Peyer's patch (tissue), 4 donors: ENCODE data around the gene ZKSCAN7. TPM values are rescaled to one million over a fixed set of nuclear protein-coding genes. Genes with fewer than 3 reads are reported as not detected.
"Not testable (repeated sequence)": the region's sequence is repeated elsewhere in the genome, so short reads cannot be mapped to it uniquely, and the experiment has no call there.

Source experiments
- DNase-seq, 3 donors: peaks; one replicate each; pipeline ENCODE4 v3.0.0-alpha.2; 2017 to 2019
- H3K27ac ChIP-seq, 4 donors: fragments of 200-600 bp; sonication (generic); one replicate each; pipeline ENCODE4 v1.5.1; 2016 to 2019
- H3K27me3 ChIP-seq, 2 donors: fragments of 200-600 bp; sonication (generic); one replicate each; pipeline ENCODE4 v1.5.1; 2019
- H3K36me3 ChIP-seq, 3 donors: fragments of 200-600 bp; sonication (generic); one replicate each; pipeline ENCODE4 v1.5.1; 2016 to 2019
- H3K4me1 ChIP-seq, 4 donors: fragments of 200-600 bp; sonication (generic); one replicate each; pipeline ENCODE4 v1.5.1; 2016 to 2019
- H3K4me3 ChIP-seq, 4 donors: fragments of 200-600 bp; sonication (generic); 1 replicate in 3 of 4; 2 replicates in 1 of 4; pipeline ENCODE4 v1.5.1; 2016 to 2019; ENCODE audit warnings: mild to moderate bottlenecking in 1 of 4
- H3K9me3 ChIP-seq, 4 donors: fragments of 200-600 bp; sonication (generic); one replicate each; pipeline ENCODE4 v1.5.1; 2016 to 2019; ENCODE audit warnings: mild to moderate bottlenecking in 1 of 4
- POLR2A ChIP-seq, 2 donors: fragments of 450-650 bp; IDR thresholded peaks; one replicate each; pipeline ENCODE4 v1.5.1; 2017; ENCODE audit warnings: antibody characterized with exemption in 2 of 2, mild to moderate bottlenecking in 2 of 2, moderate library complexity in 2 of 2
- total RNA-seq, 4 donors: library from RNA; depleted of rRNA; stranded (reverse); fragments of >200 nt; gene quantifications; one replicate each; pipeline ENCODE4 v1.1.0, GENCODE V29; 2016
- TF ChIP-seq, protein P1 (sequence below), 6 experiments: fragments of 450-650 bp in 4 of 6; fragments of 200-600 bp in 2 of 6; sonication (generic) in 1 of 6; IDR thresholded peaks; one replicate each; pipeline ENCODE4 v1.5.1; 2017 to 2019; ENCODE audit warnings: antibody characterized with exemption in 6 of 6, mild to moderate bottlenecking in 3 of 6, moderate library complexity in 1 of 6

The ZKSCAN7 gene
- total RNA-seq, 4 donors from 2014 or later, result 3.2 to 5.8 (median 4.1) TPM

DNA sequence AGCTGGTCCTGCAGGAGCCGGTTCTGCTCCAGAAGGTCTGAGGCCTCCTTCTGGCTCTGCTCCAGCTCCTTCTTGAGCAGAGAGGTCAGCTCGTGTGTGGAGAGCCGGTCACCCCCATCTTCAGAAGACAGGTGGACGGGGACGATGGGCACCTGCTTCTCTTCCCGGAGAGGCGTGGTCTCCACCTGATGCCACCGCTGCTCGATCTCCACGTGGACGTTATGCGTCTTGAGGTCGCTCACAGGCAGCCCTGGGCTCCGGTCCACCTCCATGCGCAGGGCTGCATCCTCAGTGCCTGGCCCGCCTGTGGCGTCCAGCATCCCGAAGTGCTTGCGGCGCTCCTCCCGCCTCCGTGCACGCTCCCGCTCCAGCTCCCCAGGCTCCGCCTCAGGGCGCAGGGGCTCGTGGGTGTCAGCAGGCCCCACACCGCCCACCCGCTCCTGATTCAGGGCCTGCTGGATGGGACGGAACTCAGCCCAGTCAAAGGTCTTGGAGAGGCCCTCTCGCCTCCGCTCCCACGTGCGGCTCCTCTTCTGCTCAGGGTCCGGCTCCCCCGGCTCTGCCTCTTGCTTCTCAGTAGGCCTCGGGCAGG lies 24.0 kb downstream of the ZKSCAN7 start:
- H3K9me3 ChIP-seq, H3K4me3 ChIP-seq: not testable (repeated sequence)

DNA sequence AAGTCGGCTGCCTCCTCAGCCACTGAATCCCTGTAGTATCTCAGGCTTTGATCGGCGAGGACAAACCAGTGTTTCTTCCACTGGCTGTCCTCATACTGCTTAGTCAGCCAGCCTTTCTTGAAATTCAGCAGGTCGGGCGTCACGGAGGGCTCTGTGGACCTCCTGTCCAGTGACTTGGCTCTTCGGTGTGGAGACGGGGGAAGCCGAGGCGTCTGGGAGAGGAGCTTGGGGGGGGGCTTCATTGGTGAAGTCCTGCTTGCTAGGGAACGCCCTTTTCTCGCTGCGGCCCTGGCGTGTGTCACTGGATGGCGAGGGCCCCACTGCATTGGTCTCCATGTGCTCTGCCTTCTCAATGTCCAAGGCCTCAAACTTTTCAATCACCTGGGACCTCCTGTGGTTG lies 24.8 kb downstream of the ZKSCAN7 start:
- H3K27ac ChIP-seq, H3K27me3 ChIP-seq, H3K9me3 ChIP-seq, H3K36me3 ChIP-seq, DNase-seq, H3K4me1 ChIP-seq, H3K4me3 ChIP-seq: not testable (repeated sequence)

More for the DNA sequence above, 24.0 kb downstream of the ZKSCAN7 start:
- not testable (repeated sequence) for H3K4me1 ChIP-seq, H3K27me3 ChIP-seq, H3K27ac ChIP-seq, H3K36me3 ChIP-seq, DNase-seq

DNA sequence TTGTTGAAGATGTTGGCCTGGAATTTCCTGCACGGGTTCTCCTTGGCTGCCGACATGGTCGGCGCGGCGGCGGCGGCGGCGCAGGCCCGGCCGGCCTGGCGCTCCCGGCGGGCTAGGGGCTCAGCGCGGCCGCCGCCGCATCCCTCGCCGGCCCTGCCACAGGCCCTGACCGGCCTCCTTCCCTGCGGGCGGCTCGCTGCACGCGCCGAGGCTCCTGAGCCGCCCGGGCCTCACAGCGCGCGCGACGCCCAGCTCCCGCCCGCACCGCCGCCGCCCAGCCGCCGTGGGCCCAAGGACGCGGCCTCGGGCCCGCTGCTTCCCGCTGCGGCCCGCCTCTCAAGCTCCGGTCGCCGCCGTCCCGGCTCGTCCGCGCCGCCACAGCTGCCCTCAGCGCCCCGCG lies 26.0 kb downstream of the ZKSCAN7 start:
- not testable (repeated sequence) for H3K4me1 ChIP-seq, H3K36me3 ChIP-seq, H3K27ac ChIP-seq, DNase-seq, H3K9me3 ChIP-seq, H3K4me3 ChIP-seq, H3K27me3 ChIP-seq

DNA sequence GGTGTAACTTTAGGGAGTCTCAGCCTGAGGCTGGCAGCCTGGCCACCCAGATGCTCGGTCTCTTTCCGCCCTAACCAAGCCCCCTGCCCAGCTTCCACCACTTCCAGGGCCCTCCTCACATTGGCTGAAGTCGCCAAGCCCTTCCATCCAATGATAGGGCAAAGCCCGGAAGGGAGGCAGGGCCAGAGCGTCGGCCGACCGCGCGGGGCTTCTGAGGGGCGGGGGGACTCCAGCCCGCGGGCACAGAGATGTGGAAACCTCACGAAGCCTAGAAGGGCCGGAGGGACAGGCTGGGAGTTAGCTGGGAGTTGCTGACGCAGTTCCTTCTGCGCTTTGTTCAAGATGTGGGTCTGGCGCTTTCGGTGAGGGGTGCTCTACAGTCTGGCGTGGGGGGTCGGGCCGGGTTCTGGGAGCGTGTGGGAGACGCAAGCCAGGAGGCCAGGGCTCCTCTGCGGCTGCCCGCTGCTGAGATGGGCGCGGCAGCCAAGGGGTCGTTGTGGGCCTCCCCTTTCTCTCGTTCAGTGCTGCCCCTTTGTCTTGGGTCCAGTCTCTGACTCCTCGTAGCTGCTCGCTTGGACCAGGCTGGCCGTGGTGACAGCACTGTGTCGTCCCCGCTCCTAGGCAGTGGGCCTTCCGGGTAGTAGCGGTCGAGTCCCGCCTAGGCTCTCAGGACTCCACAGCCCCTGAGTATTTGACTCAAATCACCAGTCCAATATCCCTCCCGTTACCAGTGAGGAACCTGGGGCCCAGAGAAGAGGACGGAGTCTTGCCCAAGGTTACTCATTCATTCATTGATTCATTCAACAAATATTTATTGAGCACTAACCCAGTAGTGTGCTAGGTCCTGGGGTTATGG lies 29.9 kb downstream of the ZKSCAN7 start, which contains the start of gene ZNF660:
ZNF660 (plus strand) TSS at position 319 of the 856 bp plus-strand sequence. CDS start 9,230 bp downstream, outside the sequence.
- no peak for TF ChIP-seq POLR2A (IDR thresholded peaks at IDR 0.05)
- TF ChIP-seq, protein P1, sequence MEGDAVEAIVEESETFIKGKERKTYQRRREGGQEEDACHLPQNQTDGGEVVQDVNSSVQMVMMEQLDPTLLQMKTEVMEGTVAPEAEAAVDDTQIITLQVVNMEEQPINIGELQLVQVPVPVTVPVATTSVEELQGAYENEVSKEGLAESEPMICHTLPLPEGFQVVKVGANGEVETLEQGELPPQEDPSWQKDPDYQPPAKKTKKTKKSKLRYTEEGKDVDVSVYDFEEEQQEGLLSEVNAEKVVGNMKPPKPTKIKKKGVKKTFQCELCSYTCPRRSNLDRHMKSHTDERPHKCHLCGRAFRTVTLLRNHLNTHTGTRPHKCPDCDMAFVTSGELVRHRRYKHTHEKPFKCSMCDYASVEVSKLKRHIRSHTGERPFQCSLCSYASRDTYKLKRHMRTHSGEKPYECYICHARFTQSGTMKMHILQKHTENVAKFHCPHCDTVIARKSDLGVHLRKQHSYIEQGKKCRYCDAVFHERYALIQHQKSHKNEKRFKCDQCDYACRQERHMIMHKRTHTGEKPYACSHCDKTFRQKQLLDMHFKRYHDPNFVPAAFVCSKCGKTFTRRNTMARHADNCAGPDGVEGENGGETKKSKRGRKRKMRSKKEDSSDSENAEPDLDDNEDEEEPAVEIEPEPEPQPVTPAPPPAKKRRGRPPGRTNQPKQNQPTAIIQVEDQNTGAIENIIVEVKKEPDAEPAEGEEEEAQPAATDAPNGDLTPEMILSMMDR (IDR thresholded peaks at IDR 0.05), result no peak

DNA sequence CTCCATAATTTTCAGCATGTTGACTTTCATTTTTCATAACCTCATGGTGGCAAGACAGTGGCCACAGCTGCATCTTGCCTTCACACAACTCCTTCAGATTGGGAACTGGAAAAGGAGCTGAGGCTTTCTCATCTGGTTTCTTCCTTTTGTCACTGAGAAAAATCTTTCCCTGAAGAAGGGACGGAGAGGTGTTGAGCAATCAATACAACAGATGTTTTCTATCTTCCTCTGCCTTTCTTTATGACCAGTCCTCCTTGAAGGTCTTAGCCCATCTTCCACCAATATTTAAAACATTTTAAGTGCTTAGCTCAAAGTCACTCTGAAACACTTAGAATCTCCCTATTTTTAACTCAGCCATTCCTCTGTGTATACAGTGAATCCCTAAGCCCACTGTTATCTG lies 41.6 kb downstream of the ZKSCAN7 start:
- TF ChIP-seq, protein P1 (IDR thresholded peaks at IDR 0.05), result no peak
- TF ChIP-seq POLR2A (IDR thresholded peaks at IDR 0.05), result no peak
- H3K9me3 ChIP-seq, result peaks cover 0 to 16% (median 5%) of the 10 kb centered on the region in 4 donors
- H3K36me3 ChIP-seq, result peaks cover 0 to 8% (median 0%) of the 10 kb centered on the region in 3 donors
- no peaks in the 10 kb centered on the region for H3K27me3 ChIP-seq
- no peak for DNase-seq
- no peak overlapping the region for H3K4me3 ChIP-seq
- no peak overlapping the region for H3K27ac ChIP-seq
- H3K4me1 ChIP-seq, result no peaks in the 10 kb centered on the region

More for the DNA sequence above, 29.9 kb downstream of the ZKSCAN7 start, which contains the start of gene ZNF660:
- Histone ChIP-seq H3K9me3 (no peaks in the 10 kb centered on the region), H3K27me3 (no peaks in the 10 kb centered on the region), H3K27ac (peak within 1 kb of the TSS in 2 of 4 donors; percentile 64 to 77), H3K4me1 (peaks cover 0 to 8% (median 0%) of the 10 kb centered on the region in 4 donors), H3K36me3 (no peaks in the 10 kb centered on the region), H3K4me3 (peak within 1 kb of the TSS; percentile 37 to 63 (median 42))
- peak in 2 of 3 donors; percentile 49 to 51 for DNase-seq

DNA sequence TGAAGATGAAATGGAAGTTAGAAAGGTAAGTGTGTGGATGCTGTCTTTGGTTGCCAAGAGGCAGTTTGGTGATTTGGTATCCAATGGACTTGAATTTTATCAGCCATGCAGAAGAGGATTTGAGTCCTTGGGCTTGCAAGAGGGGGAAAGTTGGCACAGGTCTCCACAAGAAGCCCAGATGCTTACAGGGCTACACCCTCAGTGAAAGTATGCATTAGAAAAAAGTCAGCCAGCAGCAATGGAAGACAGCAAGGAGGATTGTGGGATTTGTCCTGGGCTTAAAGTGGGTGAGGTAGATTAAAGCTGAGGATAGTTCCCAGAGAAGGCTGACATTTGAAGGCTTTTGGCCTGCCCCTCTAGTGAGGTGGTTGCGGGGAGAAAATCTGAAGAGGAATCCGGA lies 46.8 kb downstream of the ZKSCAN7 start:
- no peak overlapping the region for H3K27ac ChIP-seq
- no peak for DNase-seq
- no peaks in the 10 kb centered on the region for H3K4me1 ChIP-seq
- H3K4me3 ChIP-seq, result no peak overlapping the region
- no peaks in the 10 kb centered on the region for H3K27me3 ChIP-seq
- TF ChIP-seq POLR2A (IDR thresholded peaks at IDR 0.05), result no peak
- TF ChIP-seq, protein P1 (IDR thresholded peaks at IDR 0.05), result no peak
- no peaks in the 10 kb centered on the region for H3K9me3 ChIP-seq
- no peaks in the 10 kb centered on the region for H3K36me3 ChIP-seq

DNA sequence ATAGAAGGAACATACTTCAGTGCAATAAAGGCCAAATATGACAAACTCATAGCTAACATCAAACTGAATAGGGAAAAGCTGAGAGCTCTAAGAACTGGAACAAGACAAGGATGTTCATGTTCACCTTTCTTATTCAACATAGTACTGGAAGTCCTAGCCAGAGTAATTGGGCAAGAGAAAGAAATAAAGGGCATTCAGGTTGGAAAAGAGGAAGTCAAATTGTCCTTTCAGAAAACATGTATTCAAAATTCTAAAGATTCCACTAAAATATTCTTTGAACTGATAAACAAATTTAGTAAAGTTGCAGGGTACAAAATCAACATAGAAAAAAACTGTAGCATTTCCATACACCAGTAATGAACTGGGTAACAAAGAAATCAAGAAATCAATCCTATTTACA lies 57.7 kb downstream of the ZKSCAN7 start:
- DNase-seq, result no peak
- no peak overlapping the region for H3K4me3 ChIP-seq
- TF ChIP-seq, protein P1 (IDR thresholded peaks at IDR 0.05), result no peak
- H3K9me3 ChIP-seq, result no peaks in the 10 kb centered on the region
- no peaks in the 10 kb centered on the region for H3K27me3 ChIP-seq
- H3K27ac ChIP-seq, result no peak overlapping the region
- no peaks in the 10 kb centered on the region for H3K36me3 ChIP-seq
- no peaks in the 10 kb centered on the region for H3K4me1 ChIP-seq
